GM18873 (cell line): ENCODE measurements around the gene SRL.

Experiments used
- ATAC-seq: cut with Tn5 transposase; IDR thresholded peaks from one replicate; pipeline ENCODE4 v1.9.1; 2021; ENCODE audit warnings: mild to moderate bottlenecking, moderate library complexity, moderate number of reproducible peaks; ENCODE audit not compliant: unreplicated experiment, low FRiP score

Gene SRL

GRCh38 chr16:4241928-4242283, at the start of gene SRL:
Gene SRL, minus strand, starts transcription at chr16:4242080. Its CDS starts 13 bp downstream, at chr16:4242067.
- ATAC-seq: no peak

DNA sequence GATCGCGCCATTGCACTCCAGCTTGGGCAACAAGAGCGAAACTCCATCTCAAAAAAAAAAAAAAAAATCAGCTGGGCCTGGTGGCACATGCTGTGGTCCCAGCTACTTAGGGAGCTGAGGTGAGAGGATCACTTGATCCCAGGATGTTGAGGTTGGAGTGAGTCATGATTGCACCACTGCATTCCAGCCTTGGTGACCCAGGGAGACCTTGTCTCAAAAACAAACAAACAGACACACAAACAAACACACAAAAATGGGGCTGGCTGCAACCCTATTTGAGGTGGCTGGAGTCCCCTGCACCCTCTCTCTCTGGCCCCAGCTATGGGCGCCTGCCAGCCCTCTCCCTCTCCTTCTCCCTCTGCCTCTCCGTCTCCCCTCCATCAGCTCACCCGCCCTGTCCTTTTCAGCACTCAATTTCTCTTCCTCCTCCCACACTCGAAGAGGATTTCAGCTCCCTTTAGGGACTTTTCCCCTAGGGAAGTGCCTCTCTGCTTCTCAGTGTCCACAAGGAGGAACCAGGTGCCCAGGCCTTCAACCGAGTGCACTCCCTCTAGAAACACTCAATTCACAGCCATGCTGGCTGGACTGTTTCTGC, 48.5 kb upstream of the SRL start:
- ATAC-seq: no peak

DNA sequence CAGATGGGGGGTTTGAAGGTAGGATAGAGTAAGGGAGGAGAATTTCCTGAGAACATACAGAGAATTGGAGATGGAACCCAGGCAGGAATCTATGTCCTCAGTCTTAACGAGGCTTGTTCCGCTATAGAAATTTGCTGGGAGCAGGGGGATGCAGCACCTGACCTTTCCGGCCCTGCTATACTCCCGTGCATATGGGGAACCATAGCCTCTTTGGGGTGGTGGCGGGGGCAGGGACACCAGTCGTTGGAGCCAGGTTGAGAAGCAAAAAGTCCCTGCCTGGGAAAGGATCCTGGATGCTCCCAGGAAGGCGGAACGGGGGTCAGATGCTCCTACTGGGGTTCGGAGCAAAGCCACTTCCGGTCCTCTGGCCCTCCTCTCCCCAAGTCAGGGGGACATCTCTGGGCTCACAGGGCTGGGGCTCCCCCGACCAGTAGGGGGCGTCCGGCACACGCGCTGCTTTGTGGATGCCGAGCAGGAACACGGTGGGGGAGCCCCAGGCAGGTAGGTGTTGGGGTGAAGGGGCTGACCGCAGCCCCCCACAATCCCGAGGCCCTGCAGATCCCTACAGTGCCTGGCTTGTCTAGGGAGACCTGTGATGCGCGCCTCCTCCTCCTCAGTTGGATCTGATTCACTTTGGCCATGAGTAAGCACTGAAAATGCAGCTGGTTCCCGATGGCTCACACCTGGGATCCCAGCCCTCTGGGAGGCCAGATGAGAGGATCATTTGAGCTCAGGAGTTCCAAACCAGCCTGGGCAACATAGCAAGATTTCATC, 46.5 kb upstream of the SRL start:
- no peak for ATAC-seq

GRCh38 chr16:4285167-4285566, 43.3 kb upstream of the SRL start:
- ATAC-seq: no peak

- no peak for ATAC-seq
These were observed 42.1 kb upstream of the SRL start for GRCh38 chr16:4283939-4284338.

GRCh38 chr16:4283441-4283840, 41.6 kb upstream of the SRL start:
- no peak for ATAC-seq

DNA sequence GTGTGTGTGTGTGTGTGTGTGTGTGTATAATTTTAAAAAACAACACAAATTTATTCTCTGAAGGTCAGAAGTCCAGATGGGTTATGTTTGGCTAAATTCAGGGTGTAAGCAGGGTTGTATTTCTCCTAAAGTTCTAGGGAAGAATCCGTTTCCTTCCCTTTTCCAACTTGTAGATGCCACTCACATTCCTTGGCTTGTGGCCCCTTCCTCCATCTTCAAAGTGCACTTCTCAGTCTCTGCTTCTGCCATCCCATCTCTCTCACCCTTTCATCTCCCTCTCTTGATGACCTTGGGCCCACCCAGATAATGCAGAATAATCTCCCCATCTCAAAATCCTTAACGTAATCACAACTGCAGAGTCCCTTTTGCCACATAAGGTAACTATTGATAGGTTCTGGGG, 38.7 kb upstream of the SRL start:
- ATAC-seq: no peak

DNA sequence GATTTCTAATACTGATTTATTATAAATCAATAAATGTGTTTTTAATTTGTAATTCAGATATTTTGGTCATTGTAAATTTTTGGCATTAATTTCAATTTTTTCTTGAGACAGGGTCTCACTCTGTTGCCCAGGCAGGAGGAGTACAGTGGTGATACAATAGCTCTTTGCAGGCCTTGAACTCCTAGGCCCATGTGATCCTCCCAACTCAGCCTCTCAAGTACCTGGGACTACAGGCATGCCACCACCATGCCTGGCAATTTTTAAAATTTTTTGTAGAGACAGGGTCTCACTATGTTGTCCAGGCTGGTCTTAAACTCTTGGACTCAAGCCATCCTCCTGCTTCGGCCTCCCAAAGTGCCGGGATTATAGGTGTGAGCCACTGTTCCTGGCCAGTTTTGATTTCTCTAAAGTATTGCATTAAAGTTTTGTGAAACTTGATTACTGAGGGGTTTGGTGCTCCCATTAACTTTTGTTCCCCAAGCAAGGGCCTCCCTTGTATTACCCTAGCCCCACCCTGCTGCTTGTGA, 36.2 kb upstream of the SRL start:
- ATAC-seq: no peak

DNA sequence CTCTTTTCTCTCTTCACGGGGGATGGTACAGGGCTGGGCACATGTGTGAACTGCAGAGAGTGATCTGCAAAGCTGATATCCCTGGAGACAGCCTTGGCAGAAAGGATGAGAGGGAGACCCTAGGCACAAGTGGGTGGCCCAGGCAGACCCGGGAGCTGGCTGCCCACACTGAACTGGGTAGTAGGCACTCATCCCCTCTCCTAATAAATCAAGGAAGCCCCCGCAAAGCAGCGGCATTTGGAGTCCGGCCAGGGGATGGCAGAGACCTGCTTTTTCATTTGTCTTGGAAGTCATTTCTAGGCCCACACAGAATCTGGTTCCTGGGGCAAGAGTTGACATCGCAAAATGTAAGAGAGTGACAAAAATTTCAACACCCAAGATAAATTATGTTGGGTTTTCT, 34.0 kb upstream of the SRL start:
- no peak for ATAC-seq

DNA sequence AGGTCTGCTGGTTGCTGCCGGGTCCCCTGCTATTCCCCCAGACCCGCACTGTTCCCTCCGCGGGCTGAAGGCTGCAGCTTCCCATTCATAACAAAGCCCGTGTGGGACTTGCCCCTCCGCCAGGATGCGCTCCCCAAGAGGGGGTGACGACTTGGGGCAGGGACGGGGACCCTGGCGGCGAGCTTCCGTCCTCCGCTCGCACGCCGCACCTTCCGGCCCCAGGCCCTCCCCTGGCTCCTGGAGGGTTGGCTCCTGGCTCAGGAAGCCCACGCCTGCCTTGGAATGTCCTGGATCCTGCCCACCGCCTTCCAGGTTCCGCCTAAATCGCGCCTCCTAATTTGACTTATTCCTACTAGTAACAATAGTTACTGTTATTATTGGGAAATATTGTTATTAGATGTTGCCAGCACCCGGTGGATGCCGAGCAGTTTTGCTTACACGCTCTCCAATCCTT, 32.0 kb upstream of the SRL start:
- no peak for ATAC-seq

DNA sequence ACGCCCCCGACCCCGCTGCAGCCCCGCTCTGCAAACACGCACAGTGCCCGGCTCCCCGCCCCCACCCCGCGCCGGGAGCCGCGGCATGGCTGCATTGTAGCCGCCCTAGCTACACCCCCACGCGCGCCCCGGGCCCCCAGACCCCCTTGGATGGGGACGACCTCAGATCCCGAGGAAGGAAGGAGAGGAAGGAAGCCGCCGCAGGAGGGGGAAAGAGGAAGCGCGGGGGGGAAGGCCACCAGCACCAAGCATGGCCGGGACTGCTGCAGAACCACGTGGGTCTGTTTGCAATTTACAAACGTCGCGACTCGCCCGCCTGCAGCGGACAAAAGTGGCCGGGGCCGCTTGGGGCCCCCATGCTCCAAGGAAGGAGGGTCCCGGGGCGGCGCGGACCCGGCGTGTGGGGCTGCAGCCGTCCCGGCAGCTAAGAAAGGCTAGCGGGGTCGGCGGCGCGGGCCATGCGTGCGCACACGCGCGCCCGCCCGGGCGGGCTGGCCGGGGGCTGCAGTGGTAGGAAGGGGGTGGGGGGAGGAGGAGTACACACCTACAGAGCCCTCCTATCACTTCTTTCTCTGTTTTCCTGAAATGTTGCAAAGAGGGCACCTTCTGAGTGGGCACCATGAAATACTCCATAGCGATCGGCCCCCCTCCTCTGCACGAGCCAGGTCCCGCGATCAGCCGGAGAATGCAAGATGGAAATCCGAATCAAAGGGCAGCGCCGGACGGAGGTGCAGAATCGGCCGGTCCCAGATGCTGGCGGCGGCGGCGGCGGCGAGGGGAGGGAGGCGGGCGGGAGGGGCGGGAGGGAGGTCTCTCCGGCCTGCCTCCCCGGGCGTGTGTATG, 30.5 kb upstream of the SRL start:
- no peak for ATAC-seq

DNA sequence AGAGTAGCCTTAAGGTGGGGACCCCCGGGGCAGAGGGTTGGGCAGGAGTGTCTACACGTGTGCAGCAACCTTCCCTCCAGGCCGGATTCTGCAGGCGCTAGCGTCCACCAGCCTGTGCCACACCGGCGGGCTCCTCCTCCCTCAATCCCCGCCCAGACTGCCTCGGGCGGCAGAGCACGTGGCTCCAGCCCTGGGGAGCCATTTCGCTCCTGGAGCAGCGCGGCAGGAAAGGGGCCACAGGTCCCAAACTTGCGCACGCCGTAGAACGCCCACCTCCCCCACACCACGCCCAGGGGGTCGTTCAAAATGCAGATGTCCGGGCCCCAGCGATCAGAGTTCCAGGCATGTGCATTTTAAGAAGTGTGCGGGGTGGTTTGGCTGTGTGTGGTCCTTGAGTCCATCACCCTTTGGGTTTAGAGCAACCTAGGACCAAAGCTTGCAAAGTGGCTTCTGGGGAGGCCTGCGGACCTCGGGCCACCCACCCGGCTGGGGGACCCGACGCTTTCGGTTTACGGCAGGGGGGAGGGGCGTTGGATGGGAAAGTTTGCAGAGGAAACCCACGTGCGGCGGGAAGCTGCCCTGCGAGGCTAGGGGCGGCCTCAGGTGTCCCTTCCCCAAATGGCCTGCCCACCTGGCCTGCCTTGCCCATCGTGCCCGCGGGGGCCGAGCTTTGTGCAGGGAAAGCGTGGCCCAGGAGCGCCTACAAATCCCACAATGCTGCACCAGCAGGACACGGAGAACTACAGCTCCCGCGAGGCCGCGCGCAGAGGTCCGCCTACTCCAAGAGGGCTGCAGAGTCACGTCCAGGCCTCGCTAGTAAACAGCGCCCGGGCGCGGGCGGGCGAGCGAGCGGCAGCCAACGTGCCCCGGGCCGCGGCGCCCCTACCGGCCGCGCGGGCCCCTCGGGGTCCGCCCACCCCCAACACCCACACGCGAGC, 29.6 kb upstream of the SRL start:
- no peak for ATAC-seq

GRCh38 chr16:4270595-4270994, 28.7 kb upstream of the SRL start:
- no peak for ATAC-seq

GRCh38 chr16:4270091-4270490, 28.2 kb upstream of the SRL start:
- ATAC-seq: no peak

- ATAC-seq: no peak
These were observed 24.5 kb upstream of the SRL start for GRCh38 chr16:4266372-4266771.

- no peak for ATAC-seq
These were observed 23.8 kb upstream of the SRL start for GRCh38 chr16:4265676-4266075.

- no peak for ATAC-seq
These were observed 22.7 kb upstream of the SRL start for GRCh38 chr16:4264546-4264945.

- no peak for ATAC-seq
These were observed 21.9 kb upstream of the SRL start for GRCh38 chr16:4263504-4264436.

- ATAC-seq: no peak
These were observed 20.5 kb upstream of the SRL start for GRCh38 chr16:4262303-4262835.
